Body of pancreas (tissue), 4 donors: ENCODE results near the gene ZNF658. TPM values are rescaled to one million over a fixed set of nuclear protein-coding genes. Genes with fewer than 3 reads are reported as not detected.
"Not testable (repeated sequence)": the region's sequence is repeated elsewhere in the genome, so short reads cannot be mapped to it uniquely, and the experiment has no call there.

Source experiments
- ATAC-seq: fragments of 150-250 bp; one replicate; pipeline ENCODE4 v1.9.1; 2016
- DNase-seq, 4 donors: peaks; one replicate each; pipeline ENCODE4 v3.0.0-alpha.2; 2019
- H3K27ac ChIP-seq, 4 donors: fragments of 200-600 bp; sonication (generic); 1 replicate in 3 of 4; 2 replicates in 1 of 4; pipeline versions ENCODE4 v1.5.1 to v1.6.1; 2016 to 2019; ENCODE audit warnings: mild to moderate bottlenecking in 1 of 4, mixed read lengths in 1 of 4, moderate library complexity in 1 of 4
- H3K27me3 ChIP-seq, 2 donors: fragments of 200-600 bp; sonication (generic); one replicate each; pipeline ENCODE4 v1.6.0; 2016; ENCODE audit warnings: mild to moderate bottlenecking in 1 of 2
- H3K36me3 ChIP-seq, 2 donors: fragments of 200-600 bp; sonication (generic); replicated peaks in 1 of 2; 2 replicates each; pipeline ENCODE4 v1.5.1; 2016; ENCODE audit warnings: low read depth in 2 of 2; ENCODE audit not compliant: insufficient read depth in 1 of 2
- H3K4me1 ChIP-seq: fragments of 200-600 bp; sonication (generic); one replicate; pipeline ENCODE4 v1.6.0; 2016
- H3K4me3 ChIP-seq, 2 donors: fragments of 200-600 bp; sonication (generic); 1 replicate in 1 of 2; 2 replicates in 1 of 2; pipeline ENCODE4 v1.5.1; 2016 to 2019
- H3K9me3 ChIP-seq, 3 donors: fragments of 200-600 bp; sonication (generic); 1 replicate in 2 of 3; 2 replicates in 1 of 3; pipeline ENCODE4 v1.5.1; 2016
- CTCF ChIP-seq, 7 experiments: fragments of 450-650 bp in 4 of 7; fragments of 200-600 bp in 3 of 7; sonication (generic) in 3 of 7; IDR thresholded peaks; one replicate each; pipeline ENCODE4 v1.5.1; 2016 to 2019; ENCODE audit warnings: antibody characterized with exemption in 7 of 7
- POLR2A ChIP-seq, 3 donors: fragments of 450-650 bp; IDR thresholded peaks; one replicate each; pipeline ENCODE4 v1.6.1; 2016; ENCODE audit warnings: antibody characterized with exemption in 3 of 3, mild to moderate bottlenecking in 2 of 3
- WGBS, 2 donors: methylation state at CpG; one replicate each; pipeline ENCODE4 v1.1.5; 2017; 5-methylcytosine and 5-hydroxymethylcytosine counted together
- intact Hi-C: fragments of 100-400 bp; cut with DNase I; formaldehyde crosslinking; loops from one replicate; pipeline ENCODE4 v1.15.1; 2023
- total RNA-seq, 2 donors: library from RNA; depleted of rRNA; stranded (reverse); fragments of >200 nt; gene quantifications; one replicate each; pipeline ENCODE4 v1.1.0, GENCODE V29; 2016

Gene ZNF658
- total RNA-seq, result 1 to 10 TPM; 3.9 to 4.3 TPM

- WGBS, 2 donors, result 0% methylated on average over 8 to 44 of the region's 46 CpGs
- DNase-seq, result peak; percentile 88 to 92 (median 91)
- TF ChIP-seq CTCF (IDR thresholded peaks at IDR 0.05) (peak in 2 of 7 experiments; percentile 7 to 22), POLR2A (IDR thresholded peaks at IDR 0.05) (peak; percentile 31 to 63 (median 59))
- Histone ChIP-seq H3K27ac (peak within 1 kb of the TSS in 3 of 4 donors; percentile 71 to 82 (median 80)), H3K4me3 (peak within 1 kb of the TSS; percentile 21 to 41)
- H3K27me3 ChIP-seq, H3K4me1 ChIP-seq, H3K36me3 ChIP-seq, intact Hi-C loops, H3K9me3 ChIP-seq: not testable (repeated sequence)
- peak; percentile 99 for ATAC-seq
Measured at GRCh38 chr9:66900490-66901131, at the start of gene ZNF658. TSS of gene ZNF658 (plus strand) at chr9:66900725. CDS start at chr9:66903562, 2,837 bp downstream.

GRCh38 chr9:66861732-66862131 lies 38.8 kb upstream of the ZNF658 start:
- H3K4me1 ChIP-seq, intact Hi-C loops, H3K27ac ChIP-seq, DNase-seq, ATAC-seq, H3K36me3 ChIP-seq, H3K27me3 ChIP-seq, H3K9me3 ChIP-seq, H3K4me3 ChIP-seq: not testable (repeated sequence)
- WGBS, 2 donors, result no CpG with 5 or more reads among the region's 4 CpGs

GRCh38 chr9:66868660-66869059 lies 31.9 kb upstream of the ZNF658 start:
- intact Hi-C loops, H3K4me1 ChIP-seq, H3K27ac ChIP-seq, ATAC-seq, H3K9me3 ChIP-seq, H3K36me3 ChIP-seq, H3K4me3 ChIP-seq, H3K27me3 ChIP-seq: not testable (repeated sequence)
- WGBS, 2 donors, result 20 to 21% methylated on average over 2 of the region's 3 CpGs
- peak in 1 of 4 donors; percentile 4 for DNase-seq

- H3K9me3 ChIP-seq, ATAC-seq, H3K27me3 ChIP-seq, H3K4me3 ChIP-seq, DNase-seq, H3K36me3 ChIP-seq, intact Hi-C loops, H3K27ac ChIP-seq, H3K4me1 ChIP-seq: not testable (repeated sequence)
- 29 to 36% methylated on average over 1 to 3 of the region's 3 CpGs for WGBS, 2 donors
Measured at GRCh38 chr9:66880605-66881004, 19.9 kb upstream of the ZNF658 start.

- H3K36me3 ChIP-seq, H3K27ac ChIP-seq, H3K9me3 ChIP-seq, H3K4me3 ChIP-seq, H3K4me1 ChIP-seq, ATAC-seq, DNase-seq, intact Hi-C loops, H3K27me3 ChIP-seq: not testable (repeated sequence)
- 100% methylated on average over 1 of the region's 3 CpGs; no CpG with 5 or more reads in 1 of the 2 donors for WGBS, 2 donors
Measured at GRCh38 chr9:66881847-66882246, 18.7 kb upstream of the ZNF658 start.

- DNase-seq, ATAC-seq, intact Hi-C loops, H3K9me3 ChIP-seq, H3K4me1 ChIP-seq, H3K27ac ChIP-seq, H3K36me3 ChIP-seq, H3K4me3 ChIP-seq, H3K27me3 ChIP-seq: not testable (repeated sequence)
- 100% methylated on average over 1 of the region's 1 CpG; no CpG with 5 or more reads in 1 of the 2 donors for WGBS, 2 donors
Measured at GRCh38 chr9:66890334-66890733, 10.2 kb upstream of the ZNF658 start.

- Histone ChIP-seq H3K27ac (peak overlapping the region in 3 of 4 donors; percentile 71 to 82 (median 80)), H3K4me3 (peak overlapping the region; percentile 21 to 41)
- intact Hi-C loops, DNase-seq, H3K27me3 ChIP-seq, H3K9me3 ChIP-seq, H3K4me1 ChIP-seq, H3K36me3 ChIP-seq: not testable (repeated sequence)
- ATAC-seq, result peak; percentile 22
- WGBS, 2 donors, result 0 to 1% methylated on average over 5 to 6 of the region's 8 CpGs
Measured at GRCh38 chr9:66901141-66901540, 616 bp downstream of the ZNF658 start.

GRCh38 chr9:66909560-66909959 lies 9.0 kb downstream of the ZNF658 start:
- 80 to 94% methylated on average over 2 of the region's 2 CpGs for WGBS, 2 donors
- H3K9me3 ChIP-seq, intact Hi-C loops, H3K27me3 ChIP-seq, H3K27ac ChIP-seq, H3K4me1 ChIP-seq, H3K4me3 ChIP-seq, ATAC-seq, H3K36me3 ChIP-seq, DNase-seq: not testable (repeated sequence)

GRCh38 chr9:66920072-66920471 lies 19.5 kb downstream of the ZNF658 start:
- H3K4me1 ChIP-seq, ATAC-seq, DNase-seq, H3K9me3 ChIP-seq, H3K36me3 ChIP-seq, H3K27ac ChIP-seq, H3K4me3 ChIP-seq, H3K27me3 ChIP-seq, intact Hi-C loops: not testable (repeated sequence)
- WGBS, 2 donors, result 80 to 89% methylated on average over 2 to 3 of the region's 4 CpGs

GRCh38 chr9:66936194-66936870 lies 35.8 kb downstream of the ZNF658 start:
- H3K4me1 ChIP-seq, H3K9me3 ChIP-seq, DNase-seq, H3K27ac ChIP-seq, H3K36me3 ChIP-seq, ATAC-seq, intact Hi-C loops, H3K27me3 ChIP-seq, H3K4me3 ChIP-seq: not testable (repeated sequence)
- no CpG with 5 or more reads among the region's 1 CpG for WGBS, 2 donors

GRCh38 chr9:66937662-66938061 lies 37.1 kb downstream of the ZNF658 start:
- H3K9me3 ChIP-seq, H3K27me3 ChIP-seq, H3K4me3 ChIP-seq, ATAC-seq, H3K27ac ChIP-seq, H3K4me1 ChIP-seq, H3K36me3 ChIP-seq, intact Hi-C loops, DNase-seq: not testable (repeated sequence)
- WGBS, 2 donors, result 70% methylated on average over 2 of the region's 3 CpGs; no CpG with 5 or more reads in 1 of the 2 donors
